Coronary artery (tissue), 2 donors: ENCODE data around the gene WFDC11.
"Not testable (repeated sequence)": the region's sequence is repeated elsewhere in the genome, so short reads cannot be mapped to it uniquely, and the experiment has no call there.

Experiments used
- DNase-seq: peaks from one replicate; pipeline ENCODE4 v3.0.0-alpha.2; 2017; ENCODE audit warnings: low spot score
- H3K27ac ChIP-seq, 2 donors: fragments of 200-600 bp; sonication (generic); one replicate each; pipeline ENCODE4 v1.5.1; 2016 to 2019
- H3K4me3 ChIP-seq: fragments of 200-600 bp; sonication (generic); 2 replicates; pipeline ENCODE4 v1.5.1; 2016; ENCODE audit warnings: mild to moderate bottlenecking, moderate library complexity
- CTCF ChIP-seq: fragments of 200-600 bp; sonication (generic); IDR thresholded peaks from one replicate; pipeline ENCODE4 v1.5.1; 2019; ENCODE audit warnings: antibody characterized with exemption

WFDC11 gene

GRCh38 chr20:45670139-45670538, at the start of gene WFDC11:
Gene WFDC11, minus strand, starts transcription at chr20:45670239. Its CDS starts 19,639 bp downstream, at chr20:45650600.
- no peak for TF ChIP-seq CTCF
- H3K27ac ChIP-seq: no peak within 1 kb of the TSS
- no peak for DNase-seq
- no peak within 1 kb of the TSS for H3K4me3 ChIP-seq

- H3K4me3 ChIP-seq, H3K27ac ChIP-seq, DNase-seq: not testable (repeated sequence)
Measured at GRCh38 chr20:45716141-45716688, 46.2 kb upstream of the WFDC11 start.

- Histone ChIP-seq H3K27ac (no peak within 1 kb of the TSS), H3K4me3 (no peak within 1 kb of the TSS)
- no peak for DNase-seq
Measured at GRCh38 chr20:45704969-45705637, 35.1 kb upstream of the WFDC11 start, which contains the start of gene WFDC10B. Gene WFDC10B, minus strand, starts transcription at chr20:45705019. Its CDS starts 19,027 bp downstream, at chr20:45685992.

GRCh38 chr20:45701873-45702272, 31.8 kb upstream of the WFDC11 start, which contains the start of gene WFDC13:
Gene WFDC13, plus strand, starts transcription at chr20:45702038. Its CDS starts 86 bp downstream, at chr20:45702124.
- H3K27ac ChIP-seq: no peak within 1 kb of the TSS
- DNase-seq: no peak
- H3K4me3 ChIP-seq: no peak within 1 kb of the TSS
- TF ChIP-seq CTCF: no peak

More at GRCh38 chr20:45704969-45705637, 35.1 kb upstream of the WFDC11 start, which contains the start of gene WFDC10B:
- TF ChIP-seq CTCF: no peak

GRCh38 chr20:45701104-45701503, 31.1 kb upstream of the WFDC11 start:
- no peak overlapping the region for H3K4me3 ChIP-seq
- TF ChIP-seq CTCF: no peak
- no peak for DNase-seq
- no peak overlapping the region for H3K27ac ChIP-seq

- H3K4me3 ChIP-seq: no peak overlapping the region
- no peak overlapping the region for H3K27ac ChIP-seq
- no peak for TF ChIP-seq CTCF
- no peak for DNase-seq
Measured at GRCh38 chr20:45695496-45695895, 25.5 kb upstream of the WFDC11 start.

GRCh38 chr20:45693346-45693745, 23.3 kb upstream of the WFDC11 start:
- H3K4me3 ChIP-seq, DNase-seq, H3K27ac ChIP-seq: not testable (repeated sequence)

- no peak for DNase-seq
- TF ChIP-seq CTCF: no peak
- H3K27ac ChIP-seq: no peak overlapping the region
- no peak overlapping the region for H3K4me3 ChIP-seq
Measured at GRCh38 chr20:45685896-45686295, 15.9 kb upstream of the WFDC11 start.
